NAMALWA (cell line): ENCODE results near the gene EIF1AY.
"Not testable (repeated sequence)": the region's sequence is repeated elsewhere in the genome, so short reads cannot be mapped to it uniquely, and the experiment has no call there.

Source experiments
- DNase-seq: peaks from one replicate; pipeline ENCODE4 v3.0.0-alpha.2; 2015; ENCODE audit warnings: low spot score

EIF1AY gene, protein sequence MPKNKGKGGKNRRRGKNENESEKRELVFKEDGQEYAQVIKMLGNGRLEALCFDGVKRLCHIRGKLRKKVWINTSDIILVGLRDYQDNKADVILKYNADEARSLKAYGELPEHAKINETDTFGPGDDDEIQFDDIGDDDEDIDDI

DNA sequence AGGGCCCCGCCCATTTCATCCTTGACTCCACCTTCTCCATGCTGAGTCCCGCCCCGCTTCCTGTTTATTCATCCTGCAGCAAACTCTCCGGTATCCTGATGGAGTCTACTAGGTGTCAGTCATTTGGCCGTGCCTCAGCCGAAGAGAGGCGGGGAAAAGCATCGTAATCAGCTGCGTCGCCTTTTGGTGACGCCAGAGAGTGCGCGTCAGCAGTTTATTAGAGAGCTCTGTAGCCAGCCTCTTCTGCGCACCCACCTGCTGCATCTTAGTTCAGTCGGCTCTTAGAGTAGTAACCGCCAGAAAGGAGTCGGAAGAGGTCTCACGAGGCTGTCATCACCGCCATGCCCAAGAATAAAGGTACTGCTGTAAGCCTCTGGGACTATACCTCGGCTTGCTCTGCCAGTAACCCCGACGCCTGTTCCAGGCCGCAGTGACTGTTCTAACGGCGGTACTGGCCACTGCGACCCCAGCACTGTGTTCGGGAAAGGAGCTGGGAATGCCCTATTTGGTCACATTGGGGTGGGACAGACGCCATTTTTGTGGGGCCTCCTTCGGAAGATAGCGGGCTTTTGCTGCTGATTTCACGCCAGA, at the start of gene EIF1AY:
TSS of gene EIF1AY (plus strand) at position 246 of the 591 bp plus-strand sequence. CDS start at position 342, 96 bp downstream.
- no peak for DNase-seq

DNA sequence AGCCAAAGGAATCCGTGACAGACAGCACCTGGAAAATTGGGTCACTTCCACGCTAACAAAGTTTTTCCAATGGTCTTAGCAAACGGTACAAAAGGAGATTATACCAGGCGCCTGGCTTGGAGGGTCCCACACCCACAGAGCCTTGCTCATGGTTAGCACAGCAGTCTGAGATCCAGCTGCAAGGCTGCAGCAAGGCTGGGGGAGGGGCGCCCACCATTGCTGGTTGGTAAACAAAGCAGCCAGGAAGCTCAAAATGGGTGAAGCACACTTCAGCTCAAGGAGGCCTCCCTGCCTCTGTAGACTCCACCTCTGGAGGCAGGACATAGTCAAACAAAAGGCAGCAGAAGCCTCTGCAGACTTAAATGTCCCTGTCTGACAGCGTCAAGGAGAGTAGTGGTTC, 47.1 kb upstream of the EIF1AY start:
- DNase-seq, result no peak

DNA sequence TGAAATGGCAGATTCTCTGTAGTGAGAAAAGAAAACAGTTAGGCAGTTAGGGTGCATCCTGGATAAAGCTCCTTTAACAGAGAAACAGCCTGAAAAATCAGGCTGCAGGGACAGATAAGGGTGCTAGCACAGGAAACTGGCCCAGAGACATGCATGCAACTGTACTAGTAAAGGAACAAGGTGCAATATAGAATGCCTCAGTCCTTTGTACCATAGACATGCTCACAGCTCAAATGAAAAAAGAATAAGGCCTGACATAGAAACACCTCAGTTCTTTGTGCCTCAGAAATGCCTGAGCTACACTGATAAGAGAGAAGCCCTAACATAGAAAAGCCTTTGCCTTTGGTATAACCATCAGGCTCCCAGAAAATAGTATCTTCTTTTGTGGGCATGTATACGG, 37.4 kb upstream of the EIF1AY start:
- no peak for DNase-seq

DNA sequence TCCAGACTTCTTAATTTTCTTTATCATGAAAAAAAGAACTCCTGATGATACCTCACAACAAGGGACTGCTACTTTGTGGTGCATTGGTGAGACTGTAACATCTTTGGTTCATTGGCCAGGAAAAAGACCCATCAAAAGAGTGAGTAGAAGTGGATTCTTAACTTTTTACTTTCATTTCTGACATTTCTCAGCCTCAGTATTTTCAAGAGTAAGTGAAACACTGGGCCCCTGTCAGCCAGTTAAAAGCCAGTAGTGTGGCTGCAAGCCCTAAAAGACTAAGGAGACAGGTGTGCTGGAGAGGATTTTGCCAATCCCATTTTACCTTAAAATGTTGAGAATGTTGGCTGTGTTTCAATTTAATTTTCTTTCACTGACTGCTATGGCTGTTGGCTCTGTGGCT, 36.6 kb upstream of the EIF1AY start:
- no peak for DNase-seq

DNA sequence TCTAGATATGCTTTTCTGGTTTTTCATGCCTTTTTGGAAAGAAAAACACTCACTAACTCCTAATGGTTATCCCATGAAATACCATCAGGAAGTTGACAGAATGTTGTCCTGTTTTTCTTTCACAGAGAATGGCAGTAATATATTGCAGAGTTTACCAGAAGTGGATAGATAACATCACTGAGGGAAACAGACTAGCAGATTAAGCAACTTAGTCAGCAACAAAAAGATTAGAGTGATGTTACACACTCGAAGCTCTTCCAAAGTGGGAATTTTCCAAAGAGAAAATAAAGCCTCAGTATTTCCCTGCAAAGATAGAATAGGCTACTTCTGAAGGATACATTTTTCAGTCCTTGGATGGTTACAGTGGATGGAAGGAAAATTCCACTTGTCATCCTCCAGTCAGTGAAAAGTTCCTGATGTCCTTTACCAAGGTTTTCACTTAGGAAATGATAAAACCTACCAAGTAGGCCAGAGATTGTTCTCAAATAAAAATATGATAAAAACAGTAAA, 31.1 kb upstream of the EIF1AY start:
- DNase-seq, result no peak

DNA sequence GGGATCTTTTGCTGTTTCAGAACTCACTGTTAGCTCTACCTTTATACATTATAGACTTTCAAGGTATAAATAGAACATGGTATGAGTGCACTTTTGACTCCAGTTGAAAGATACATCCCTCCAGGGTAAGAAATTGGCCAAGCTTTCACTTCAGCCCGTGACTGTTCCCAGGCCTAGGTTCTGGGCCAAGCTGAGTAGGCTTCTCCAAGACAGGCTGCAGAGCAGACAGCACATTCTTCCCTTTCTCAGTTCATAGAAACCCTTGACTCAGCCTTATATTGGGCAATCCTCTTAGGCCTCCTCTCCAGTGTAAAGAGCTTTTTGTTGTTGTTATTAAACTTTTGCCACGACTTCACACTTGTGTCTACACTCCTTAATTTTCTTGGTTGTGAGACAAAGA, 29.5 kb upstream of the EIF1AY start:
- no peak for DNase-seq

DNA sequence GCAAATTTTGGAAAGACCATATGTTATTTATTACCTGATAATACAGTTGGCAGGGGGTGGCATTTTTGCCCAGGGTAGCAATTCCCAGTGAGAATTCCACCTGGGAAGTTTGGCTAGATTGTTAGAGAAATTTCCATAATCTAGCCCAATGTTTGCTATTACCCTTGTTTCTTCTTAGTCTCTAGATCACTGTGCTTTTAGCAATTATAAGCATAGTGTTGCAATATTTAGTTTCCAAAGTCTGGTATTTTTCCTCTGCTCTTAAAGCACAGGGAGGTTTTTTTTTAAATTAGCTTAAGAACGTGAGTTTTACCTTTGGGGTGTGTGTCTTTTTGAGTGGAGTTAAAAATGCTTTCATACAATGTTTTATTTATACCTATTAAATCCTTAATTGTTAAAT, 26.3 kb upstream of the EIF1AY start:
- DNase-seq, result no peak

DNA sequence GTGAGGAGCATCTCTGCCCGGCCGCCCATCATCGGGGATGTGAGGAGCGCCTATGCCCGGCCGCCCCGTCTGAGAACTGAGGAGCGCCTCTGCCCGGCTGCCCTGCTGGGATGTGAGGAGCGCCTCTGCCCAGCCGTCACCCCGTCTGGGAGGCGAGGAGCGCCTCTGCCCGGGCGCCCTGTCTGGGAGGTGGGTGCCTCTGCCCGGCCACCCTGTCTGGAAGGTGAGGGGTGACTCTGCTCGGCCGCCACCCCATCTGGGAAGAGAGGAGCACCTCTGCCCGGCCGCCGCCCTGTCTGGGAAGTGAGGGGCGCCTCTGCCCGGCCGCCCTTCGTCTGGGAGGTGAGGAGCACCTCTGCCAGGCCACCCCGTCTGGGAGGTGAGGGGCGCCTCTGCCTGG, 23.7 kb upstream of the EIF1AY start:
- no peak for DNase-seq

DNA sequence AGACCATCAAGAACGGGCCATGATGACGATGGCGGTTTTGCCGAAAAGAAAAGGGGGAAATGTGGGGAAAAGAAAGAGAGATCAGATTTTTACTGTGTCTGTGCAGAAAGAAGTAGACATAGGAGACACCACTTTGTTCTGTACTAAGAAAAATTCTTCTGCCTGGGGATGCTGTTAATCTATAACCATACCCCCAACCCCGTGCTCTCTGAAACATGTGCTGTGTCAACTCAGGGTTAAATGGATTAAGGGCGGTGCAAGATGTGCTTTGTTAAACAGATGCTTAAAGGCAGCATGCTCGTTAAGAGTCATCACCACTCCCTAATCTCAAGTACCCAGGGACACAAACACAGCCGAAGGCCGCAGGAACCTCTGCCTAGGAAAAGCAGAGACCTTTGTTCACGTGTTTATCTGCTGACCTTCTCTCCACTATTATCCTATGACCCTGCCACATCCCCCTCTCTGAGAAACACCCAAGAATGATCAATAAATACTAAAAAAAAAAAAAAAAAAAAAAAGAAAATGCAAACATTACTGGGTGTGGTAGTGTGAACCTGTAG, 22.7 kb upstream of the EIF1AY start:
- DNase-seq, result not testable (repeated sequence)

DNA sequence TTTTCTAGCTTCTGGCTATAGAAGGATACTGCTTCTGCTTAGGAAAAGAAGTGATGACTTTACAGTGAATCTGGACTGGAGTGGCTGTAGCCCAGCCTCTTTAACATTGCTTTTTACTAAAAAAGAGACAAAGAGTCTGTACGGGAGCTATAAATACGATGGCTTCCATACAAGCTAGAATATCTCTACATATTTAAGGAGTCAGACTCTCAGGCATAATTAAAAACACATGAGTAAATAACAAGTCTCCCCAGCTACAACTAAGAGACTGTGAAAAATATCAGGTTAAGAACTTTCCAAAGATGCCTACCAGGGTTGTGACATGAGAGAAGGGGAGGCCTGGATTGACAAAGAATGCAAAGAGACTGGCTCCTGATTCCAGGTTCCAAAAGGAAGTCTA, 19.8 kb upstream of the EIF1AY start:
- DNase-seq, result no peak

DNA sequence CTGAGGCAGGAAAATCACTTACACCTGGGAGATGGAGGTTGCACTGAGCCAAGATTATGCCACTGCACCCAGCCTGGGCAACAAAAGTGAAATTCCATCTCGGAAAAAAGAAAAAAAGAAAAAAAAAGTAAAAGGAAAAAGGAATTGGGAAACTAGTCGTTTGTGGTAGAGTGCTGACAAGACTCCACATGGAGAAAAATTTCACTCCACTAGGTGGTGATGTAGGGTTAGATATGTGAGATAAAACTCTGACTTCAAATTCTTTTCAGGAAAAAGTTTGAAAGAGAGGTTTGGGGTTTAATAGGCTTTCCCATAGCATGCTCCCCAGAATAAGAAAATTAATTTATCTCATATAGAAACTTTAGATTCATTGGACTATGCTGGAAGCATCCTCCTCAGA, 16.9 kb upstream of the EIF1AY start:
- DNase-seq, result no peak

DNA sequence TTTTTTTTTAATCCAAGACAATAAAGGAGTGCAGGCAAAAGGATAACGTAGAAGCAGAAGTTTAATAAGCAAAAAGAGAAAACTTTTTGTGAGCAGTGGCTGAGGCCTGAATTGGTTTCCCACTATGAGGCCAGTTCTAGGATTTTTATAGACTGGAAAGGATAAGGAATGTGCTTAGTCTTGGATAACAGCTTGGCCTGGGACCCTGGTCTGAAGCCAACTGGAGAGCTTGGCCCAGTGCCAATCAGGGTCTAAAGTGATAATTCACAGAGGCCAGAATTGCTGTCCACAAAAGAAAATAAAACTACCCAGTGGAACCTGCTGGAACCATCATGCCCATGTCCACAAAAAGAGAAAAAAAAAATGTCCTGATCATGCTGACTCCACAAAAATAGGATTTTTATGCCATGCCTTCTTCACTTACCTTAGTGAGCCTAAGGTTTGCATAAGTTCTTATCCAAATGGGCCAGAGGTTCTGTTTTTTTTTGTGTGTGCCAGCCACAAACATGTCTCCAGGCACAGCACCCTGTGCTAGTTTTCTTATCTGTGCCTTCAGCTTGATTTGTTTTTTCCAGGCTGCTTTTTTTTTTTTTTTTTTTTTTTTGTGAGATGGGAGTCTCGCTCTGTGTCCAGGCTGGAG, 15.6 kb upstream of the EIF1AY start:
- no peak for DNase-seq

DNA sequence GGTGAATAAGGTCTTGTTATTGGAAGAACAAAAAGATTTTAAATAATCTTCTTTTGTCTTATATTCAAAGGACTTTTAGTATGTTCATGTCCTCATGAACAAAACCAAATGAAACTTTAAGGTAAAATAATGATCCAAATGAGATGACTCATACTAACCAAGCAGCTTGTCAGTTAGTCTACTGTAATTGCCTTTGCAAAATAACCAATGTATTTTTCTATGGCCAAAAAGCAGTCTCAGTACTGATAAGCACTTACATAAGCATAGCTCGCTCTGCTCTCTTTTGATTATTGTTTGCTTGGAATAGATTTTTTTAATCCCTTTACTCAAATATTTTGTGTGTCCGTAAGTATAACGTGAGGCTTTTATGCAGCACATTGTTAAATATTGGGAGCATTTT, 4.3 kb upstream of the EIF1AY start:
- DNase-seq, result no peak

DNA sequence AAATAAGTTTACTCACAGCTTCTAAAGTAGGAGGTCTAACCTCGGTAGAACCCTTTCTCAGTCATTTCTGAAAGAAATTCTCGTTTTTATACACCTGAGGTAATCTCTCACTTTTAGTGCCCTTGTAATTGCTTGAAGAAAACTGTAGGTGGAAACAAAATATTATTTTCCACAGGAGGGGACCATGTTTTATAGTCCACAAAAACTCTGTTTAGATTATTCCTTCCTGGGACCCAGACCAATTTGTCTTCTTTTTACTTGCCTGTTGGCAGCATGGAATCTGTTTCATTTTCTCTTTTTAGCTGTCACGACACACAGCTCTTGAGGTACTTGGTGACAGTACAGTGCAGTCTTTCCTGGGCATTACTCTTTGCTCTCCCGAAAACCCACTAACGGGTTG, 930 bp downstream of the EIF1AY start:
- DNase-seq, result no peak

DNA sequence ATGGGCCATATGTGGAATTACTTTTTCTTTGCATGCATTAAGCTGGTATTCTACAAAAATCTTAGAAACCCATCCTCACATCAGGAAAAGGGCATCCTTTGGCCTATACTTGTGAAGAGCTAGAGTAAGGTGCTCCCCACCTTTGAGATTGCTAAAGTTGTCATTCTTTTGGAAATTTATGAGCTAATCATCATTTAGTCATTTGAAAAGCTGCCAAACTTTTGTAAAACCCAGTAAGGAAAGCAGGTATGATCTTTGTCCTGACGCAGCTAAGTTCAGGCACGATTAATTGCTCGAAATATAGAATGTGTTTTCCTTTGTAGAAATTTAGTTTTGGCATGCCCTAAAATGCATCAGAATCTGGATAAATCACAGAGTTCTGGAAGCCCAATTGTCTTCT, 2.6 kb downstream of the EIF1AY start:
- no peak for DNase-seq

DNA sequence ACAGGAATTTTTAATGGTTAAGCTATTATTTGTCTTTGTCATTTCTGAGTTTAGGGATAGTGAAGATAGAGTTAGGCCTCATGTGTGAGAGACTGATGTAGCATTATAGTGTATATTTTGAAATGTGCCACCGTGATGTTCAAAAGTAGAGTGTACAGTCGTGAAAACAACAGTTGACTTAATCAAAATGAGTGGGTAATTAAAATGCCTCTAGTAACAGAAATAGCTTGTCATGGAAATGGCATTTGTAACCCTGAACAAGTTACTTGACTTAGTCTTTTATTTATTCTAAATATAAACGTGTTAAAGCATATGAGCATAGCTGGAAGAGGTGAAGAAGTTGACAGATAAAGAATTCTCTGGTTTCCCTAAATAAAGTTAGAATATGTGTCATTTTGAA, 6.1 kb downstream of the EIF1AY start:
- no peak for DNase-seq

DNA sequence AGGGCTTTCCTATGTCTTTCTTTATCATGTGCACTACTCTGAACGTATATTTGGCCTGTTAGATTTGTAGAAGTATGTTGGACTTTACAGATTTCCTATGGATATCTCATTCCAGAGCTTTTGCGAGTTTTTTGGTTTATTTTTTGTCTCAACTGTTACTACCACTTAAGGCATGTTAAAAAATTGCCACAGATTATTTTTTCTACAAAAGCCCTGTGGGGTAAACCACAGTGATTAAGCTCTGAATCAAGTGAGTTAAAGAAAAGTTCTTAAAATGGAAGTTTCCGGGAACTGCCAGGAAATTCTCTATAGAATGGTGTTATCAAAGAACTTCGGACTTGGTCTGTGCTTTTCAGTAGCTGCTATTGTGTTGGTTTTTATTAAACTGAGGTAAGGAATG, 10.6 kb downstream of the EIF1AY start:
- no peak for DNase-seq
